DND-41 (cell line): ENCODE data around the gene TMEM125.

Experiments used
- ATAC-seq: fragments of 200-7000 bp; cut with Tn5 transposase; 3 replicates; pipeline ENCODE4 v1.9.1; 2021; ENCODE audit warnings: low read depth; ENCODE audit not compliant: insufficient read depth
- DNase-seq: peaks from one replicate; pipeline ENCODE4 v3.0.0-alpha.2; 2020
- H2AFZ ChIP-seq: 2 replicates; pipeline ENCODE4 v1.6.0; 2012; ENCODE audit warnings: low read depth, low read length
- H3K27ac ChIP-seq: 2 replicates; pipeline ENCODE4 v1.5.1; 2012; ENCODE audit warnings: low read length, inconsistent platforms
- H3K27me3 ChIP-seq: fragments of 200-600 bp; sonication (generic); 2 replicates; pipeline ENCODE4 v1.6.0; 2012; ENCODE audit warnings: low read length, mild to moderate bottlenecking, inconsistent platforms; ENCODE audit not compliant: insufficient read depth, poor library complexity
- H3K36me3 ChIP-seq: 2 replicates; pipeline ENCODE4 v1.5.1; 2012; ENCODE audit warnings: low read length, inconsistent platforms; ENCODE audit not compliant: insufficient read depth
- H3K4me1 ChIP-seq: 2 replicates; pipeline ENCODE4 v1.5.1; 2012; ENCODE audit warnings: mild to moderate bottlenecking, low read length; ENCODE audit not compliant: insufficient read depth
- H3K4me2 ChIP-seq: 2 replicates; pipeline ENCODE4 v1.6.0; 2012; ENCODE audit warnings: mild to moderate bottlenecking, moderate library complexity, low read length, inconsistent platforms; ENCODE audit not compliant: insufficient read depth
- H3K4me3 ChIP-seq, 2 experiments: fragments of 200-600 bp in 1 of 2; shearing (Covaris generic) in 1 of 2; 2 replicates each; pipeline ENCODE4 v1.5.1; 2012 to 2016; ENCODE audit warnings: inconsistent platforms in 2 of 2, low read length in 2 of 2, mild to moderate bottlenecking in 2 of 2, low read depth in 1 of 2, moderate library complexity in 1 of 2
- H3K79me2 ChIP-seq: 2 replicates; pipeline ENCODE4 v1.6.0; 2012; ENCODE audit warnings: low read length, inconsistent platforms; ENCODE audit not compliant: insufficient read depth
- H3K9ac ChIP-seq: 2 replicates; pipeline ENCODE4 v1.6.0; 2012; ENCODE audit warnings: low read depth, mild to moderate bottlenecking, inconsistent platforms, low read length, moderate library complexity
- H3K9me3 ChIP-seq: 2 replicates; pipeline ENCODE4 v1.5.1; 2012; ENCODE audit warnings: low read length, moderate library complexity, mild to moderate bottlenecking, inconsistent platforms; ENCODE audit not compliant: insufficient read depth, severe bottlenecking
- H4K20me1 ChIP-seq: 2 replicates; pipeline ENCODE4 v1.6.0; 2012; ENCODE audit warnings: low read length; ENCODE audit not compliant: insufficient read depth
- EZH2 ChIP-seq: IDR thresholded peaks from 3 replicates; pipeline ENCODE4 v1.6.1; 2012; ENCODE audit warnings: borderline replicate concordance, low read depth, mild to moderate bottlenecking, moderate library complexity, low read length, inconsistent platforms; ENCODE audit not compliant: severe bottlenecking
- TF ChIP-seq, protein P1 (sequence below): IDR thresholded peaks from 2 replicates; pipeline ENCODE4 v1.5.1; 2012; ENCODE audit warnings: borderline replicate concordance, low read length, moderate library complexity, mild to moderate bottlenecking; ENCODE audit not compliant: poor library complexity, severe bottlenecking; ENCODE audit errors: extremely low read depth

Gene TMEM125

DNA sequence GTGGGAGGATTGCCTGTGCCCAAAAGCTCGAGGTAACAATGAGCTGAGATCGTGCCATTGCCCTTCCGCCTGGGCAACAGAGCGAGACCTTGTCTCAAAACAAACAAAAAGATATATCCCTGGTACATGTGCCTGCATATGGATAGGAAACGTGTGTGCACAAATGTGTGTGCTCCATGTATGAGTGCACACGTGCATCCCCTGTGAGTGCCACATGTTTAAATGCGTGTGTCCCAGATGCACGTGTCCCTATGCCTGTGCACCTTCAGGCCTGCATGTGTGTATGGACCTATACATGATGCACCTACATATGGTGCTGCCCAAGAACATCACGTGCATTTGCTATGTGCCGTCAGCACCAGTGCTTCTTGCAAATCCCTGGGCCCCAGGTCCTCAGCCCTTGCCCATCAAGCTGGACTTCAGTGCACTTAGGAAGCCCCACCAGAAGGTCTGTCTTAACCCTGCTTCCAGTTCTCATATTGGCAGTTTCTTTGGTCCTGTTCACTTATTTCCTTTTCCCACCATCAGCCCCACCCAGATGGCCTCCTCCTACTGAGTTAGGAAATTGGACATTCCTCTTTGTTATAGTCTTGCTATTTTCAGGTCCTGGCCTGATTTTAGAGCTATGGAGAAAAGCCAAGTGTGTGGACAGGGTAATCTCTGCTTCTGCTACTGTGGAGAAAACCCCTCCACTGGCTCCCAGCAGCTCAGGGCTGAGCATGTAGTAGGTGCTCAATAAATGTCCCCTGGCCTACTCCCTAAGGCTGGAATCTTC is 46.4 kb downstream of the TMEM125 start:
- no peak overlapping the region for H2AFZ ChIP-seq
- H3K27ac ChIP-seq: no peak overlapping the region
- H3K9ac ChIP-seq: no peak overlapping the region
- H3K4me3 ChIP-seq: no peak overlapping the region
- no peaks in the 10 kb centered on the region for H3K9me3 ChIP-seq
- TF ChIP-seq, protein P1, sequence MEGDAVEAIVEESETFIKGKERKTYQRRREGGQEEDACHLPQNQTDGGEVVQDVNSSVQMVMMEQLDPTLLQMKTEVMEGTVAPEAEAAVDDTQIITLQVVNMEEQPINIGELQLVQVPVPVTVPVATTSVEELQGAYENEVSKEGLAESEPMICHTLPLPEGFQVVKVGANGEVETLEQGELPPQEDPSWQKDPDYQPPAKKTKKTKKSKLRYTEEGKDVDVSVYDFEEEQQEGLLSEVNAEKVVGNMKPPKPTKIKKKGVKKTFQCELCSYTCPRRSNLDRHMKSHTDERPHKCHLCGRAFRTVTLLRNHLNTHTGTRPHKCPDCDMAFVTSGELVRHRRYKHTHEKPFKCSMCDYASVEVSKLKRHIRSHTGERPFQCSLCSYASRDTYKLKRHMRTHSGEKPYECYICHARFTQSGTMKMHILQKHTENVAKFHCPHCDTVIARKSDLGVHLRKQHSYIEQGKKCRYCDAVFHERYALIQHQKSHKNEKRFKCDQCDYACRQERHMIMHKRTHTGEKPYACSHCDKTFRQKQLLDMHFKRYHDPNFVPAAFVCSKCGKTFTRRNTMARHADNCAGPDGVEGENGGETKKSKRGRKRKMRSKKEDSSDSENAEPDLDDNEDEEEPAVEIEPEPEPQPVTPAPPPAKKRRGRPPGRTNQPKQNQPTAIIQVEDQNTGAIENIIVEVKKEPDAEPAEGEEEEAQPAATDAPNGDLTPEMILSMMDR: no peak
- TF ChIP-seq EZH2: no peak
- no peak for DNase-seq
- H3K4me1 ChIP-seq: no peaks in the 10 kb centered on the region
- no peaks in the 10 kb centered on the region for H3K79me2 ChIP-seq
- no peaks in the 10 kb centered on the region for H3K36me3 ChIP-seq
- no peaks in the 10 kb centered on the region for H4K20me1 ChIP-seq
- no peak for ATAC-seq
- no peak overlapping the region for H3K4me2 ChIP-seq
- no peaks in the 10 kb centered on the region for H3K27me3 ChIP-seq

DNA sequence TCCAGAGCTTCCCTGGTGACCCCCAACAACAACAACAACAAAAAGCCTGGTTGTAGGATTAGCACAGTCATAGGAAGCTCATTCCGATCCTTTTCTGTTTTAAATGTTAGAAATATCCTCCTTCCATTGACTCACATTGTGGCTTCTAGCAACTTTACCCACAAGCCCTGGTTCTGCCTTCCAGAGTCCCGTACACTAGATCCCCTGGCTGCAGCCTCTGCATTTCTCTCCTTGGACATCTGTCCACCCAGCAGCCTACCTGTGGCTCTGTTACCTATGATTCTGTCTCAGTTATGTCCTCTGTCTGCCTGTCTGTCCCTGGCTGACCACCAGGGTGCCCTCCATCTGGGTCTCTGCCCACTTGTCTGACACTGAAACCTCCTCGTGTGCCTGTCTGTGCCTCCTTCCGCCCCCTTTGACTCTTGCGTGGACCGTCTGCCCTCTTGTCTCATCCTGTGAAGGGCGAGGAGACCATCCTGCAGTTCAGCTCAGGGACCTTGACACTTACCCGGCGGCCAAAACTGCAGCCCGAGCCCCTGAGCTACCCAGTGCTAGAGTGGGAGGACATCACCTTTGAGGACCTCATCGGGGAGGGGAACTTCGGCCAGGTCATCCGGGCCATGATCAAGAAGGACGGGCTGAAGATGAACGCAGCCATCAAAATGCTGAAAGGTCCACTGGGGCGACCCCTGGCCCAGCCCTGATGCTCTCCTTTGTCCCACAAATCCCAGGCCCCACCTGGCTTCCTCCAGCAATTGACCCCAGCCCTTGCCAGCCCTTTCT is 47.1 kb downstream of the TMEM125 start:
- Histone ChIP-seq H3K4me3 (no peak overlapping the region), H3K4me2 (no peak overlapping the region), H4K20me1 (no peaks in the 10 kb centered on the region), H3K9ac (no peak overlapping the region), H3K4me1 (no peaks in the 10 kb centered on the region), H3K36me3 (no peaks in the 10 kb centered on the region), H3K27ac (no peak overlapping the region), H3K79me2 (no peaks in the 10 kb centered on the region), H2AFZ (no peak overlapping the region), H3K27me3 (no peaks in the 10 kb centered on the region), H3K9me3 (no peaks in the 10 kb centered on the region)
- ATAC-seq (no peak), DNase-seq (no peak)
- TF ChIP-seq EZH2: no peak
- TF ChIP-seq, protein P1: no peak

DNA sequence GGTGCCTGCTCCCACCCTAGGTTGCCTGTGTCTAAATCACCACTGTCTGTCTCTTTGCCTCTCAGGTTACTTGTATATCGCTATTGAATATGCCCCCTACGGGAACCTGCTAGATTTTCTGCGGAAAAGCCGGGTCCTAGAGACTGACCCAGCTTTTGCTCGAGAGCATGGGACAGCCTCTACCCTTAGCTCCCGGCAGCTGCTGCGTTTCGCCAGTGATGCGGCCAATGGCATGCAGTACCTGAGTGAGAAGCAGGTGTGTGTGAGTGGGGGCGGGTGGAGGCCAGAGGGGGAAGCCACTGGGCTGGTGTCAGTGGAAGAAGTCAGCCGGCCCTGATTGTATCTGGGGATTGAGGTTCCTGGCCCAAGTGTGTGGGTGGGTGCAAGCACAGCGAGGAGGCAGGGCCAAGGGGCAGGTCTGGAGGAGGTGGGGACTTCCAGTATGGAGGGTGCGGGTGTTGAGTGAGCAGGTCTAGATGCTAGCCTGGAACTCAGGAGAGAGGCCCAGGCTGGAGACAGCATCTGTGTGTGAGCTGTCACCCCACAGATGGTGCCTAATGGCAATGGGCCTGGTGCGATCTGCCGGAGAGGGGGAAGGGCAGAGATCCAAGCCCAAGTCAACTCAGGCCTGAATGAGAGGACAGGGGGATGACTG is 48.2 kb downstream of the TMEM125 start:
- ATAC-seq (no peak), DNase-seq (no peak)
- Histone ChIP-seq H3K4me3 (no peak overlapping the region), H3K79me2 (no peaks in the 10 kb centered on the region), H3K9me3 (no peaks in the 10 kb centered on the region), H2AFZ (no peak overlapping the region), H3K9ac (no peak overlapping the region), H3K27ac (no peak overlapping the region), H3K4me2 (no peak overlapping the region), H4K20me1 (no peaks in the 10 kb centered on the region), H3K4me1 (no peaks in the 10 kb centered on the region), H3K36me3 (no peaks in the 10 kb centered on the region), H3K27me3 (no peaks in the 10 kb centered on the region)
- TF ChIP-seq, protein P1: no peak
- TF ChIP-seq EZH2: no peak
